ENCODE results near the gene PROZ. TPM values are rescaled to one million over a fixed set of nuclear protein-coding genes. Genes with fewer than 3 reads are reported as not detected.

The PROZ gene
- total RNA-seq, 3 donors from 2014 or later (not counting 1 experiment from before 2014, with no cell fraction given), result 0.82 TPM; not detected in 2

DNA sequence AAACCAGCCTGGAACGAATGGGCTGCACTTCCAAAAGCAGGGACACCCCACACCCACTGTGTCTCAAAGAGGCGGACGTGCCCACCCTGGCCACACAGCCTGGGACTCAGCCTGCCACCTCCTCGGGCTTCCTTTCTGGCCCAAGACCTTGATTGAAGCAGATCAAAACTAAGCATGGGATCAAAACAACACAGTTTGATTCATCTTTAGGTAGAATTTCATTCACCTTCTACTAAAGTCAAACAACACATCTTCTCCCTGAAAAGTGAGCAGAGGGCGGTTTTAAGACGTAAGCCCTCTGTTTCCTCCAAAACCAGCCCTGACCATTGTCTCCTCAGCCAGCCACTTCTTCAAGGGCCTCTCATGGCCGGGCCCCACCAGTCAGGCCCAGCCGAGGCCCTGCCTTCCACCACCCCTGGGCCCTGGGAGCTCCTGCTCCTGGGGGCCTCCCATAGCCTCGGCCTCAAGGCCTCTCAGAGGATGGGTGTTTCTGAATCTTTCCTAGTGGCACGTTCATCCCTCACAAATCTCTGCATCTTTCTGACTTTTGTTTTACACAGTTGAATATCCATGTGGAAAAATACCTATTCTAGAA is 42.1 kb upstream of the PROZ start:
- DNase-seq (no peak), ATAC-seq (no peak)
- Histone ChIP-seq H3K27ac (ENCODE audit: low read length) (no peak overlapping the region), H3K9me3 (ENCODE audit: control insufficient read depth, insufficient read depth, low read length) (no peaks in the 10 kb centered on the region), H3K4me3 (ENCODE audit: low read length) (no peak overlapping the region), H3K36me3 (ENCODE audit: control insufficient read depth, insufficient read depth, low read length) (no peaks in the 10 kb centered on the region), H3K27me3 (ENCODE audit: control insufficient read depth, insufficient read depth, low read length) (peaks cover 2% of the 10 kb centered on the region), H3K4me1 (ENCODE audit: control insufficient read depth, insufficient read depth, low read length) (no peaks in the 10 kb centered on the region)
- Mint-ChIP-seq H3K9me3 (no peaks in the 10 kb centered on the region), H3K27me3 (ENCODE audit: low read depth in 2 of 2) (no peaks in the 10 kb centered on the region), H3K4me3 (no peak overlapping the region), H3K4me1 (no peaks in the 10 kb centered on the region), H3K27ac (no peak overlapping the region), H3K36me3 (no peaks in the 10 kb centered on the region)
- WGBS (ENCODE audit: insufficient coverage), result 84% methylated on average over 10 of the region's 10 CpGs
- TF ChIP-seq, protein P1, sequence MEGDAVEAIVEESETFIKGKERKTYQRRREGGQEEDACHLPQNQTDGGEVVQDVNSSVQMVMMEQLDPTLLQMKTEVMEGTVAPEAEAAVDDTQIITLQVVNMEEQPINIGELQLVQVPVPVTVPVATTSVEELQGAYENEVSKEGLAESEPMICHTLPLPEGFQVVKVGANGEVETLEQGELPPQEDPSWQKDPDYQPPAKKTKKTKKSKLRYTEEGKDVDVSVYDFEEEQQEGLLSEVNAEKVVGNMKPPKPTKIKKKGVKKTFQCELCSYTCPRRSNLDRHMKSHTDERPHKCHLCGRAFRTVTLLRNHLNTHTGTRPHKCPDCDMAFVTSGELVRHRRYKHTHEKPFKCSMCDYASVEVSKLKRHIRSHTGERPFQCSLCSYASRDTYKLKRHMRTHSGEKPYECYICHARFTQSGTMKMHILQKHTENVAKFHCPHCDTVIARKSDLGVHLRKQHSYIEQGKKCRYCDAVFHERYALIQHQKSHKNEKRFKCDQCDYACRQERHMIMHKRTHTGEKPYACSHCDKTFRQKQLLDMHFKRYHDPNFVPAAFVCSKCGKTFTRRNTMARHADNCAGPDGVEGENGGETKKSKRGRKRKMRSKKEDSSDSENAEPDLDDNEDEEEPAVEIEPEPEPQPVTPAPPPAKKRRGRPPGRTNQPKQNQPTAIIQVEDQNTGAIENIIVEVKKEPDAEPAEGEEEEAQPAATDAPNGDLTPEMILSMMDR (IDR thresholded peaks at IDR 0.05), result no peak
- intact Hi-C loops (cut with micrococcal nuclease), result no loop called here

DNA sequence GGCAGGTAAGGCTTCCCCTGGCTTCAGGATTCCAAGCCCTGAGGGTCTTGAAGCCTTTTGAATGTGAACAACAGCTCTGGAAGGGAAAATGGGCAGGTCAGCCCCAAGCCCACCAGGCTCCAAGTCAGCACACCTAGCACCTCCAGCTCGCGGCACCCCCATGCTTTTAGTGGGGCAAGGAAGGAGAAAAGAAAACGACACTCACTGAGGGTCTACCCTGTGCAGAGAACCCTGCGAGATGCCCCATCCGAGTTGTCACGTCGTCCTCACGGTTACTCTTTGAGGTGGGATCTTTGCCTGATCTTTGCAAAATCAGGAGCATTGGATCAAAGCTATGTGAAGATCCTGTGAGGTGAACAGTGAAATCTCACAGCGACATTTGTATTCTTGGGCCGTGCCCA is 41.6 kb upstream of the PROZ start:
- intact Hi-C loops (cut with micrococcal nuclease), result no loop called here
- 92% methylated on average over 10 of the region's 10 CpGs for WGBS (ENCODE audit: insufficient coverage)

DNA sequence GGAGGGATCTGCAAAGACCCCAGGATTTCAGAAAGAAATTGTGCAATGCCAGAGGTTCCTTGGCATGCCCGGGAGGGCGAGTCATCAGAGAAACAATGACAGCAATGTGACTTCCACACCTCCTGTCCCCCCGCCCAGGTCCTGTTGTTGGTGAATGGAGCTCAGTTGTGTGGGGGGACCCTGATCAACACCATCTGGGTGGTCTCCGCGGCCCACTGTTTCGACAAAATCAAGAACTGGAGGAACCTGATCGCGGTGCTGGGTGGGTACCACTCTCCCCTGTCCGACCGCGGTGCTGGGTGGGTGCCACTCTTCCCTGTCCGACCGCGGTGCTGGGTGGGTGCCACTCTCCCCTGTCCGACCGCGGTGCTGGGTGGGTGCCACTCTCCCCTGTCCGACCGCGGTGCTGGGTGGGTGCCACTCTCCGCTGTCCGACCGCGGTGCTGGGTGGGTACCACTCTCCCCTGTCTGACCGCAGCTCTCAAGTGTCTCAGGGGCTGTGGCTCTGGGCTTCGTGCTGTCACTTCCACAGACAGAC is 41.0 kb upstream of the PROZ start:
- 96% methylated on average over 26 of the region's 26 CpGs for WGBS (ENCODE audit: insufficient coverage)
- ATAC-seq (no peak), DNase-seq (no peak)
- Histone ChIP-seq H3K9me3 (ENCODE audit: control insufficient read depth, insufficient read depth, low read length) (no peaks in the 10 kb centered on the region), H3K27me3 (ENCODE audit: control insufficient read depth, insufficient read depth, low read length) (no peaks in the 10 kb centered on the region), H3K4me1 (ENCODE audit: control insufficient read depth, insufficient read depth, low read length) (no peaks in the 10 kb centered on the region), H3K36me3 (ENCODE audit: control insufficient read depth, insufficient read depth, low read length) (no peaks in the 10 kb centered on the region), H3K4me3 (ENCODE audit: low read length) (no peak overlapping the region), H3K27ac (ENCODE audit: low read length) (no peak overlapping the region)
- H3K4me3 Mint-ChIP-seq, result no peak overlapping the region
- no peaks in the 10 kb centered on the region for H3K36me3 Mint-ChIP-seq
- no peak overlapping the region for H3K27ac Mint-ChIP-seq
- intact Hi-C loops (cut with micrococcal nuclease), result no loop called here
- TF ChIP-seq, protein P1 (IDR thresholded peaks at IDR 0.05), result no peak
- H3K9me3 Mint-ChIP-seq, result no peaks in the 10 kb centered on the region
- H3K27me3 Mint-ChIP-seq (ENCODE audit: low read depth in 2 of 2), result no peaks in the 10 kb centered on the region
- H3K4me1 Mint-ChIP-seq, result no peaks in the 10 kb centered on the region

More for the DNA sequence above, 41.6 kb upstream of the PROZ start:
- no peak overlapping the region for H3K27ac Mint-ChIP-seq
- TF ChIP-seq, protein P1 (IDR thresholded peaks at IDR 0.05), result no peak
- DNase-seq (no peak), ATAC-seq (no peak)
- no peak overlapping the region for H3K4me3 ChIP-seq (ENCODE audit: low read length)
- H3K27ac ChIP-seq (ENCODE audit: low read length), result no peak overlapping the region
- no peak overlapping the region for H3K4me3 Mint-ChIP-seq
- no peaks in the 10 kb centered on the region for H3K4me1 ChIP-seq (ENCODE audit: control insufficient read depth, insufficient read depth, low read length)
- no peaks in the 10 kb centered on the region for H3K36me3 ChIP-seq (ENCODE audit: control insufficient read depth, insufficient read depth, low read length)
- no peaks in the 10 kb centered on the region for H3K27me3 Mint-ChIP-seq (ENCODE audit: low read depth in 2 of 2)
- H3K36me3 Mint-ChIP-seq, result no peaks in the 10 kb centered on the region
- no peaks in the 10 kb centered on the region for H3K4me1 Mint-ChIP-seq
- peaks cover under 1% of the 10 kb centered on the region for H3K27me3 ChIP-seq (ENCODE audit: control insufficient read depth, insufficient read depth, low read length)
- H3K9me3 ChIP-seq (ENCODE audit: control insufficient read depth, insufficient read depth, low read length), result no peaks in the 10 kb centered on the region
- no peaks in the 10 kb centered on the region for H3K9me3 Mint-ChIP-seq

DNA sequence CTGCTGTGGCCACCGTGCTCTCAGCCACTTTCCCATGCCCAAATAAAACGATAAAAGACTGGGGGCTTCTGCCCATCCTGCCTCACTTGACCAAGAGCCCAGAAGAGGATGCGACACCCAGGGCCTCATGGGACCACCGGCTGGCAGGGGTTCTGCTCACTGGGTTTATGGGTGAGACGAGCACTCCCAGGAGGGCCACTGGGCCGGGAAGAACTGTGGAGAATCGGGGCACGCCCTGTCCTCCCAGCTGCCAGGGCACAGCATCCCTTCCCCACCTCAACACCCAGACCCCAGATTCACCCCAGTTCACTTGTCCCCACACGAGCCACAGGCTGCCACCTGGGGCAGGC is 40.6 kb upstream of the PROZ start:
- Histone ChIP-seq H3K4me1 (ENCODE audit: control insufficient read depth, insufficient read depth, low read length) (no peaks in the 10 kb centered on the region), H3K4me3 (ENCODE audit: low read length) (no peak overlapping the region), H3K27me3 (ENCODE audit: control insufficient read depth, insufficient read depth, low read length) (no peaks in the 10 kb centered on the region), H3K27ac (ENCODE audit: low read length) (no peak overlapping the region), H3K9me3 (ENCODE audit: control insufficient read depth, insufficient read depth, low read length) (no peaks in the 10 kb centered on the region), H3K36me3 (ENCODE audit: control insufficient read depth, insufficient read depth, low read length) (no peaks in the 10 kb centered on the region)
- no peaks in the 10 kb centered on the region for H3K36me3 Mint-ChIP-seq
- no peaks in the 10 kb centered on the region for H3K4me1 Mint-ChIP-seq
- no peak overlapping the region for H3K27ac Mint-ChIP-seq
- no peak overlapping the region for H3K4me3 Mint-ChIP-seq
- DNase-seq, result no peak
- H3K27me3 Mint-ChIP-seq (ENCODE audit: low read depth in 2 of 2), result no peaks in the 10 kb centered on the region
- ATAC-seq, result no peak
- intact Hi-C loops (cut with micrococcal nuclease), result no loop called here
- H3K9me3 Mint-ChIP-seq, result no peaks in the 10 kb centered on the region
- TF ChIP-seq, protein P1 (IDR thresholded peaks at IDR 0.05), result no peak
- WGBS (ENCODE audit: insufficient coverage), result 75% methylated on average over 9 of the region's 9 CpGs
